Small intestine (tissue), 16 donors: ENCODE measurements around the gene MGAT3. TPM values are rescaled to one million over a fixed set of nuclear protein-coding genes. Genes with fewer than 3 reads are reported as not detected.
"Not testable (repeated sequence)": the region's sequence is repeated elsewhere in the genome, so short reads cannot be mapped to it uniquely, and the experiment has no call there.

Source experiments
- DNase-seq, 2 donors: peaks; one replicate each; pipeline versions ENCODE4 v3.0.0 to v3.0.0-alpha.2; 2013
- FAIRE-seq: peaks from 2 replicates; lab custom pipeline; 2012; peaks lifted over from hg19 to GRCh38; lab: Jason Lieb, UNC
- H3K27ac ChIP-seq, 3 donors: one replicate each; pipeline ENCODE4 v1.5.1; 2013; ENCODE audit warnings: low read length in 2 of 3, mild to moderate bottlenecking in 2 of 3, control low read depth in 1 of 3, inconsistent platforms in 1 of 3, low read depth in 1 of 3, moderate library complexity in 1 of 3
- H3K27me3 ChIP-seq, 3 donors: one replicate each; pipeline ENCODE4 v1.6.1; 2013; ENCODE audit warnings: low read length in 3 of 3, inconsistent platforms in 1 of 3; ENCODE audit not compliant: control insufficient read depth in 3 of 3, insufficient read depth in 3 of 3
- H3K36me3 ChIP-seq, 3 donors: one replicate each; pipeline ENCODE4 v1.6.1; 2013; ENCODE audit warnings: low read length in 3 of 3, inconsistent platforms in 1 of 3, low read depth in 1 of 3, mild to moderate bottlenecking in 1 of 3, moderate library complexity in 1 of 3; ENCODE audit not compliant: control insufficient read depth in 3 of 3, insufficient read depth in 2 of 3
- H3K4me1 ChIP-seq, 3 donors: one replicate each; pipeline ENCODE4 v1.6.1; 2013; ENCODE audit warnings: low read length in 2 of 3, inconsistent platforms in 1 of 3, low read depth in 1 of 3, mild to moderate bottlenecking in 1 of 3, moderate library complexity in 1 of 3; ENCODE audit not compliant: control insufficient read depth in 3 of 3, insufficient read depth in 2 of 3
- H3K4me3 ChIP-seq, 3 donors: one replicate each; pipeline ENCODE4 v1.5.1; 2013; ENCODE audit warnings: low read length in 3 of 3, control low read depth in 1 of 3, inconsistent platforms in 1 of 3, low read depth in 1 of 3, mild to moderate bottlenecking in 1 of 3, moderate library complexity in 1 of 3
- H3K9me3 ChIP-seq, 2 donors: one replicate each; pipeline ENCODE4 v1.6.1; 2013; ENCODE audit warnings: low read depth in 1 of 2, low read length in 1 of 2; ENCODE audit not compliant: control insufficient read depth in 2 of 2, insufficient read depth in 1 of 2
- WGBS, 3 donors: extraction: QIAGEN DNeasy Blood & Tissue Kit; methylation state at CpG; one replicate each; pipeline ENCODE4 v1.1.7; 2013; 5-methylcytosine and 5-hydroxymethylcytosine counted together
- long read RNA-seq, 10 donors: transcript quantifications; one replicate each; lab custom pipeline, GENCODE V29; 2026
- polyA plus RNA-seq, 4 donors: library from polyadenylated mRNA; stranded (reverse) in 3 of 4; unstranded in 1 of 4; fragments of 200-250 nt in 3 of 4; fragments of 120-200 nt in 1 of 4; gene quantifications; one replicate each; pipeline versions ENCODE4 v1.2.1 to v1.2.3, GENCODE V29; 2013
- donor health status: healthy with polysubstance abuse.
- donor health status: control.
- donor health status: control.
- donor health status: Bipolar disorder and iron deficiency.
- donor health status: healthy.

MGAT3 gene, protein sequence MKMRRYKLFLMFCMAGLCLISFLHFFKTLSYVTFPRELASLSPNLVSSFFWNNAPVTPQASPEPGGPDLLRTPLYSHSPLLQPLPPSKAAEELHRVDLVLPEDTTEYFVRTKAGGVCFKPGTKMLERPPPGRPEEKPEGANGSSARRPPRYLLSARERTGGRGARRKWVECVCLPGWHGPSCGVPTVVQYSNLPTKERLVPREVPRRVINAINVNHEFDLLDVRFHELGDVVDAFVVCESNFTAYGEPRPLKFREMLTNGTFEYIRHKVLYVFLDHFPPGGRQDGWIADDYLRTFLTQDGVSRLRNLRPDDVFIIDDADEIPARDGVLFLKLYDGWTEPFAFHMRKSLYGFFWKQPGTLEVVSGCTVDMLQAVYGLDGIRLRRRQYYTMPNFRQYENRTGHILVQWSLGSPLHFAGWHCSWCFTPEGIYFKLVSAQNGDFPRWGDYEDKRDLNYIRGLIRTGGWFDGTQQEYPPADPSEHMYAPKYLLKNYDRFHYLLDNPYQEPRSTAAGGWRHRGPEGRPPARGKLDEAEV
- 10 to 100 TPM; 11.1 to 30.1 (median 17.2) TPM for polyA plus RNA-seq
- long read RNA-seq, donor 1, full-length matches to known transcripts = 2 of 2 reads
- long read RNA-seq, donor 1, partial matches to known transcripts = 0 of 2 reads
- long read RNA-seq, donor 1, other reads (novel, unspliced or antisense) = 0 of 2 reads
- long read RNA-seq, donor 2 = 0 reads
- long read RNA-seq, donor 3, full-length matches to known transcripts = 1 of 1 reads
- long read RNA-seq, donor 3, partial matches to known transcripts = 0 of 1 reads
- long read RNA-seq, donor 3, other reads (novel, unspliced or antisense) = 0 of 1 reads
- long read RNA-seq, donor 4 = 0 reads
- long read RNA-seq, donor 5, partial matches to known transcripts = 5 of 5 reads
- long read RNA-seq, donor 5, other reads (novel, unspliced or antisense) = 0 of 5 reads
- long read RNA-seq, donor 6 = 0 reads
- long read RNA-seq, donor 7 = 0 reads
- long read RNA-seq, donor 8 = 0 reads
- long read RNA-seq, donor 9 = 0 reads
- long read RNA-seq, donor 10 = 0 reads

DNA sequence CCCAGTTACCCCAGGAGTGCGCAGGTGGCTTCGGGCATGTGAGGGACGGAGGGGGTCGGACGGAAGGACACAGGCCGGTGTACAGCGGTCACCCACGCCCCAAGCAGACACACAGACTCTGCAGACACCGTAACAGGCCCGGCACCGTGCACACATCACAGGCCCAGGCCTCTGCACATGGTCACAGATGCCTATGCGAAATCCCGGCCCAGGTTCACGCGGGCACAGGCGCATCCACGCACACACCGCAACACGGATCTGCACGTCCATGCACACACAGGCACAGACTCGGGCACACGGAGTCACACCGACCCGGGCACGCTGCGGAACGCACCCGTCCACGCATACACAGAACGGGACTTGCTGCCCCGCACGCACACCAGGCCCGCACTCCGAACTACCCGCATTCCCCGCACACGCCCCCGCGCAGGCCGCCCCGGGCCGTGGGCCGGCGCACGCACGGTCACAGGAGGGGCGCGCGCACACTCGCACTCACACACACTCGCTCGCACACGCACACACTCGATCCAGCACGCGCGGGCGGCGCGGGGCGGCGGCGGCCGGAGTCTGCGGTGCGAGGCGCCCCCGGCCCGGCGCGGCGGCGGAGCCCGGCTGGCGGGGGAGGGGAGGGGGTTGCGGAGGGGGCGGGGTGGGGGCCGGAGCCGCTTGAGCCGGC is at the start of gene MGAT3:
TSS of gene MGAT3 (plus strand) at position 491 of the 676 bp plus-strand sequence. CDS start 30,336 bp downstream, outside the sequence.
- H3K27ac ChIP-seq = no peak within 1 kb of the TSS
- no peaks in the 10 kb centered on the region for H3K9me3 ChIP-seq
- peak within 1 kb of the TSS in 2 of 3 donors; percentile 44 to 49 for H3K4me3 ChIP-seq
- WGBS, 3 donors = 32 to 49% (median 46%) methylated on average over 38 to 80 of the region's 80 CpGs
- peaks cover 0 to 17% (median 3%) of the 10 kb centered on the region in 3 donors for H3K27me3 ChIP-seq
- peaks cover 0 to 22% (median 4%) of the 10 kb centered on the region in 3 donors for H3K4me1 ChIP-seq
- no peaks in the 10 kb centered on the region for H3K36me3 ChIP-seq
- FAIRE-seq (no peak), DNase-seq (no peak)

DNA sequence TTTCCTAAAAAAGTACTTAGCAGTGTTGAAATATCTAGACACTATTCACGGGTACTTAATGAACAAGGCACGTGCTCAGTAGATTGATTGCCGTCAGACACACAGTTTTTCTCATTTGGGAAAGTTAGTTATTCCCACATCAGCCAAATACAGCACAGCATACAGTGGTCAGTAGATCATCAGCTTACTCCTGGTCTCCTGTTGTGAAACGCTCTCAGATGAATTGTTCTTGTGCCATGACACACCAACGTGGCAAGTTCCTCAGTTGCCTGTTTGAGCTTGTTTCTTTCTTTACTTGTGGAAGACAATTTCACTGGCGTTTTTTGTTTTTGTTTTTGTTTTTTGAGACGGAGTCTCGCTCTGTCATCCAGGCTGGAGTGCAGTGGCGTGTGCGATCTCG is 48.6 kb upstream of the MGAT3 start:
- Histone ChIP-seq H3K9me3 (no peaks in the 10 kb centered on the region), H3K27ac (peak overlapping the region in 1 of 3 donors; percentile 49), H3K4me3 (no peak overlapping the region), H3K27me3 (no peaks in the 10 kb centered on the region), H3K36me3 (peaks cover 0 to 22% (median 3%) of the 10 kb centered on the region in 3 donors), H3K4me1 (no peaks in the 10 kb centered on the region)
- DNase-seq = no peak
- 80 to 88% (median 88%) methylated on average over 11 of the region's 11 CpGs for WGBS, 3 donors
- no peak for FAIRE-seq

DNA sequence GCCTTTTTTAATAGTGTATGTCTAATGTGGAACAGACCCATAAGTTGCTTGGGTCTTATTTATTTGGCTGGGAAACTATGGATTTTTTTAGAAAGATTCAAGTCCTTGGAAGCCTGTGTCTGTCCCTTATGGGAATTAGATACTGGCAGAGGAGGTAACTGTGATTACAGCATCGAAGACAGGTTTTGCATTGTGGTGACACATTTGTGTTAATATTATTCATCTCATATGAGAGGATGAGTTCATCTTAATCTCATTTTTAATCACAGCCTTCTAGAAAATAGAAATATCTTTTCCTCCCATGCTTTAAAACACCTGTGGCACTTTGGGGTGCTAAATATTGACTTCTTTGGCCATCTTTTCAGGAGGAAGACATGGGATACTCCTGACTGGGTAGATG is 48.0 kb upstream of the MGAT3 start:
- Histone ChIP-seq H3K27ac (no peak overlapping the region), H3K27me3 (no peaks in the 10 kb centered on the region), H3K9me3 (no peaks in the 10 kb centered on the region), H3K36me3 (peaks cover 0 to 20% (median 3%) of the 10 kb centered on the region in 3 donors), H3K4me3 (no peak overlapping the region), H3K4me1 (no peaks in the 10 kb centered on the region)
- DNase-seq (no peak), FAIRE-seq (no peak)
- 62 to 78% (median 62%) methylated on average over 1 of the region's 1 CpG for WGBS, 3 donors

DNA sequence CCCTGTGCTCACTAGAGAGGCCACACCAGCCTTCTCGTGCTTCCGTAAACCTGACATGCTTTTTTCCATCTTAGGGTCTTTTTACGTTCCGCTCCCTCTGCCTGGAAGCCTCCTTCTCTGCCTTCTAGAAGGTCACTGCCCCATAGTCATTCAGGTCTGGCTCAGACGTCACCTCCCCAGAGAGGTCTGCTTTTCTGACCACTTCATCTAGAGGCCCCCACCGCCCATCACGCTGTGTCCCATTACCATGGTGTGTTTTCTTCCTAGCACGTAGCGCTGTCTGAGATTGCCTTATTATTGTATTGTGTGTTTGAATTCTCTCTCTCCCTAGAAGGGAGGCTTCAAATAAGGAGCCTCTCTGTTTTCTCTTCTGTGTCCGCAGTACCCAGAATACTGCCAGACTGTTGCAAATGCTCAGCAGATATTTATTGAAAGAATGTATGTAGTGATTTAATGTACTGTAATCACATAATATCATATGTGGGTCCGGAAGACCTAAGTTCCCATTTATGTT is 47.2 kb upstream of the MGAT3 start:
- Histone ChIP-seq H3K27me3 (no peaks in the 10 kb centered on the region), H3K4me3 (no peak overlapping the region), H3K27ac (no peak overlapping the region), H3K36me3 (peaks cover 0 to 16% (median 3%) of the 10 kb centered on the region in 3 donors), H3K4me1 (no peaks in the 10 kb centered on the region), H3K9me3 (no peaks in the 10 kb centered on the region)
- FAIRE-seq (no peak), DNase-seq (no peak)
- 94 to 98% (median 96%) methylated on average over 11 of the region's 11 CpGs for WGBS, 3 donors

DNA sequence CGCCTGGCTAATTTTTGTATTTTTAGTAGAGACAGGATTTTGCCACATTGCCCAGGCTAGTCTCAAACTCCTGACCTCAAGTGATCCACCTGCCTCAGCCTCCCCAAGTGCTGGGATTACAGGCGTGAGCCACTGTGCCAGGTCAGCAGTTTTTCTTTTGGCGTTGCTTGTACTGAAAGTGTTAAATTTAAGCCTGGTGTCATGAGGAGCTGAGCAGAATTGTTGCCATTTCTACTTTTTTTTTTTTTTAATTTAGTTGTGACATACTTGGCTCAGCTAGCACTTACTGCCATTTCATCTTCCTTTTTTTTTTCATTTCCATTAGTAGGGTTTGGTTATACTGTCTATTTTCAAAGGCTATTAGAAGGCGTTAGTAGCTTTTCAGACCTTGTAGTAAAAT is 46.5 kb upstream of the MGAT3 start:
- Histone ChIP-seq H3K4me3 (no peak overlapping the region), H3K9me3 (no peaks in the 10 kb centered on the region), H3K36me3 (peaks cover 0 to 19% (median 3%) of the 10 kb centered on the region in 3 donors), H3K27ac (no peak overlapping the region), H3K4me1 (no peaks in the 10 kb centered on the region), H3K27me3 (no peaks in the 10 kb centered on the region)
- FAIRE-seq = no peak
- DNase-seq = no peak
- WGBS, 3 donors = 91 to 93% (median 93%) methylated on average over 4 of the region's 4 CpGs

DNA sequence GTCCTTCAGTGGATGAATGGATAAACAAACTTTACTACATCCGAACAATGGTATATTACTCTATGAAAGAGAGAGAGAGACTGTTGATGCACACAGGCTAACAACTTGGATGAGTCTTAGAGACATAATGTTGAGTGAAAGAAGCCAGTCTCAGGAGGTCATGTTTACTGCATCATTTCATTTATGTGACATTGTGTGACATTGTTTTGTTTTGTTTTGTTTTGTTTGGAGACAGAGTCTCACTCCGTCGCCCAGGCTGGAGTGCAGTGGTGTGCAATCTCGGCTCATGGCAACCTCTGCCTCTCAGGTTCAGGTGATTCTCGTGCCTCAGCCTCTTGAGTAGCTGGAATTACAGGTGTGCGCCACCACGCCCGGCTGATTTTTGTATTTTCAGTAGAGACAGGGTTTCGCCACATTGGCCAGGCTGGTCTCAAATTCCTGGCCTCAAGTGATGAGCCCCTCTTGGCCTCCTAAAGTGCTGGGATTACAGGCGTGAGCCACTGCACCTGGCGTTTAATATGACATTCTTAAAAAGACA is 44.9 kb upstream of the MGAT3 start:
- FAIRE-seq, DNase-seq, H3K4me3 ChIP-seq, H3K9me3 ChIP-seq, H3K27me3 ChIP-seq, H3K4me1 ChIP-seq: not testable (repeated sequence)
- peaks cover 2 to 30% (median 3%) of the 10 kb centered on the region in 3 donors for H3K36me3 ChIP-seq
- peak overlapping the region in 1 of 3 donors; percentile 2 for H3K27ac ChIP-seq
- 84 to 92% (median 85%) methylated on average over 11 of the region's 11 CpGs for WGBS, 3 donors

DNA sequence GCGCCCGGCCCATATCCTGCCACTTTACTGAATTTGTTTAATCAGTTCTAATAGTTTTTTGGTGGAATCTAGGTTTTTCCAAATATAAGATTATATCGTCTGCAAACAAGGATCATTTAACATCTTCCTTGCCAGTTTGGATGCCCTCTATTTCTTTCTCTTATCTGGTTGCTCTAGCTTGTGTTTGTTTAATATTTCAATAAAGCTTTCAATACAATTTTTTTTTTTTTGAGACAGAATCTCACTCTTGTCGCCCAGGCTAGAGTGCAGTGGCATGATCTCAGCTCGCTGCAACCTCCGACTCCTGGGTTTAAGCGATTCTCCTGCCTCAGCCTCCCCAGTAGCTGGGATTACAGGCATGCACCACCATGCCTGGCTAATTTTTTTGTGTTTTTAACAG is 43.6 kb upstream of the MGAT3 start:
- FAIRE-seq, DNase-seq: not testable (repeated sequence)
- 91 to 97% (median 92%) methylated on average over 7 of the region's 7 CpGs for WGBS, 3 donors

More for the DNA sequence above, 43.6 kb upstream of the MGAT3 start:
- H3K4me1 ChIP-seq, H3K27me3 ChIP-seq, H3K4me3 ChIP-seq, H3K9me3 ChIP-seq, H3K27ac ChIP-seq: not testable (repeated sequence)
- peaks cover 2 to 43% (median 3%) of the 10 kb centered on the region in 3 donors for H3K36me3 ChIP-seq
